ENCODE results near the gene TCHHL1. TPM values are rescaled to one million over a fixed set of nuclear protein-coding genes. Genes with fewer than 3 reads are reported as not detected.

The TCHHL1 gene
- total RNA-seq, 1 donor from 2014 or later = not detected

DNA sequence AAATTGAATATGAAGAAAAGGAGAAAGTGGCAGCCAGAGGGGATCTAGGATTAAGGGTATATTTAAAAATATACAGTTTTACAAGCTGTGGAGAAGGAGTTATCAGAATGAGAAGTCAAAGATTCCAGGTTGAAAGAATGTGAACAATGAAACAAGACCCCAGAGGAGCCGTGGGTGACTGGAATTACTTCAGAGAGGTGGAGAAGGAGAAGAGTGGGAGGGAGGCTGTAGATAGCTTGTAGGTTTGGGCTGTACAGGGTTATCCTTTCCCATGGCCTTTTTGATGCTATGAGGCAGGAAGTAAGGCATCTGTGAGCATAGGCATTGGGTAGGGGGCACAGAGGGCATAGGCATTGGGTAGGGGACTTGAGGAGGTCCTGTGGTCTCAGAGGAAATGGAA lies 46.8 kb downstream of the TCHHL1 start:
- no peaks in the 10 kb centered on the region for H3K9me3 Mint-ChIP-seq (ENCODE audit: unreplicated experiment)
- no peaks in the 10 kb centered on the region for H3K4me1 Mint-ChIP-seq (ENCODE audit: low read depth, unreplicated experiment)
- TF ChIP-seq, protein P1, sequence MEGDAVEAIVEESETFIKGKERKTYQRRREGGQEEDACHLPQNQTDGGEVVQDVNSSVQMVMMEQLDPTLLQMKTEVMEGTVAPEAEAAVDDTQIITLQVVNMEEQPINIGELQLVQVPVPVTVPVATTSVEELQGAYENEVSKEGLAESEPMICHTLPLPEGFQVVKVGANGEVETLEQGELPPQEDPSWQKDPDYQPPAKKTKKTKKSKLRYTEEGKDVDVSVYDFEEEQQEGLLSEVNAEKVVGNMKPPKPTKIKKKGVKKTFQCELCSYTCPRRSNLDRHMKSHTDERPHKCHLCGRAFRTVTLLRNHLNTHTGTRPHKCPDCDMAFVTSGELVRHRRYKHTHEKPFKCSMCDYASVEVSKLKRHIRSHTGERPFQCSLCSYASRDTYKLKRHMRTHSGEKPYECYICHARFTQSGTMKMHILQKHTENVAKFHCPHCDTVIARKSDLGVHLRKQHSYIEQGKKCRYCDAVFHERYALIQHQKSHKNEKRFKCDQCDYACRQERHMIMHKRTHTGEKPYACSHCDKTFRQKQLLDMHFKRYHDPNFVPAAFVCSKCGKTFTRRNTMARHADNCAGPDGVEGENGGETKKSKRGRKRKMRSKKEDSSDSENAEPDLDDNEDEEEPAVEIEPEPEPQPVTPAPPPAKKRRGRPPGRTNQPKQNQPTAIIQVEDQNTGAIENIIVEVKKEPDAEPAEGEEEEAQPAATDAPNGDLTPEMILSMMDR (IDR thresholded peaks at IDR 0.05; ENCODE audit: partially characterized antibody, unreplicated experiment) = no peak
- no peaks in the 10 kb centered on the region for H3K36me3 Mint-ChIP-seq (ENCODE audit: unreplicated experiment)
- H3K4me3 Mint-ChIP-seq (ENCODE audit: unreplicated experiment) = no peak overlapping the region
- DNase-seq = no peak
- no peaks in the 10 kb centered on the region for H3K27me3 Mint-ChIP-seq (ENCODE audit: unreplicated experiment)
- no peak overlapping the region for H3K27ac Mint-ChIP-seq (ENCODE audit: unreplicated experiment)

DNA sequence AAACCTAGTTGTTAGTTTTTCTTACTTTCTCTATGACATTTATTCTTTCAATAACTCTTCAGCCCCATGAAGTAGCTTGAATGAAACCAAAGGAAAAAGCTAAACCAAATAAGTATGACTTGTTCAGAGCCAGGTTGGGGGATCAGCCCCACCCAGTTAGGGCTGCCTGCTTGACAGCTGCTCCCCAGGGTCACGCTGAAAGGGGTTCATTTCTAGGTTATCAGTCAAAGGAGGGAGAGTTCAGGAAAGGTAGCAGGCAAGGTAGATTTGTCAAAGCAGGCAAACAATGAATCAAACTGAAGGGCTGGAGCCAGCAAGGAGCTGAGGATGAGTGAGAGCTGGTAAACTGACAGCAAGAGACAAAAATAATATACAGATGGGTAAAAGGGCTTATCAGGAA lies 49.0 kb downstream of the TCHHL1 start:
- Mint-ChIP-seq H3K4me1 (ENCODE audit: low read depth, unreplicated experiment) (peaks cover 9% of the 10 kb centered on the region), H3K4me3 (ENCODE audit: unreplicated experiment) (no peak overlapping the region), H3K27me3 (ENCODE audit: unreplicated experiment) (no peaks in the 10 kb centered on the region), H3K36me3 (ENCODE audit: unreplicated experiment) (no peaks in the 10 kb centered on the region), H3K9me3 (ENCODE audit: unreplicated experiment) (no peaks in the 10 kb centered on the region), H3K27ac (ENCODE audit: unreplicated experiment) (no peak overlapping the region)
- TF ChIP-seq, protein P1 (IDR thresholded peaks at IDR 0.05; ENCODE audit: partially characterized antibody, unreplicated experiment) = no peak
- DNase-seq = no peak

DNA sequence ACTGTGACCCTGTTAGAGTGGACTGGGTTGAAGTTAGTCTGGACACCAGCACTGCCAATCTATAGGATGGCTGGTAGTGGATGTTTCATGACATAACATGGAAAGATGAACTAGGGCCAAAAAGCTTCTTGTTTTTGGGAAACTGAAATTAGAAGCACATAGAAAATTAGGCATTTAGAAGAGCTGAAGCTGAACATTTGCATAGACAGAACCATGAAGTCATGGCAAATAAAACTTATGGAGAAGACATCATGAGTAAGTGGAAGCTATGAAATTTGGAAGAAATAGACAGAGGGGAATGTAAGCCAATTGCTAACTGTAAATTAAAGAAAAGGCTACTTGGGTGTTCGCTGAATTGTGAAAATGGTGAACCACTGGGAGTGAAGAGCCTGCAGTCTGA lies 49.4 kb downstream of the TCHHL1 start:
- peaks cover 12% of the 10 kb centered on the region for H3K4me1 Mint-ChIP-seq (ENCODE audit: low read depth, unreplicated experiment)
- TF ChIP-seq, protein P1 (IDR thresholded peaks at IDR 0.05; ENCODE audit: partially characterized antibody, unreplicated experiment) = no peak
- no peaks in the 10 kb centered on the region for H3K27me3 Mint-ChIP-seq (ENCODE audit: unreplicated experiment)
- H3K36me3 Mint-ChIP-seq (ENCODE audit: unreplicated experiment) = no peaks in the 10 kb centered on the region
- no peak for DNase-seq
- H3K9me3 Mint-ChIP-seq (ENCODE audit: unreplicated experiment) = no peaks in the 10 kb centered on the region
- no peak overlapping the region for H3K4me3 Mint-ChIP-seq (ENCODE audit: unreplicated experiment)
- H3K27ac Mint-ChIP-seq (ENCODE audit: unreplicated experiment) = no peak overlapping the region

DNA sequence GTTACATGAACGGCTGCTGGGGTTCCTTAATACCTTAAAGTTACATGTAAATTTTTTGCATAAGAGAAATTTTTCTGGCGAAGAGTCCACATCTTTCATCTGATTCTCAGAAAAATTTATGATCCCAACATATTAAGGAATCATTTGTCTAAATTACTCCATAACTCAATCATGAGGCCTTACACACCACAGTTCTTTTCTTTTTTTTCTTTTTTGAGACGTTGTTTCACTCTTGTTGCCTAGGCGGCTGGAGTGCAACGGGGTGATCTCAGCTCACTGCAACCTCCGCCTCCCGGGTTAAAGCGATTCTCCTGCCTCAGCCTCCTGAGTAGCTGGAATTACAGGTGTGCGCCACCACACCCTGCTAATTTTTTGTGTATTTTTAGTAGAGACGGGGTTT lies 50.0 kb downstream of the TCHHL1 start:
- H3K4me3 Mint-ChIP-seq (ENCODE audit: unreplicated experiment) = no peak overlapping the region
- peaks cover 12% of the 10 kb centered on the region for H3K4me1 Mint-ChIP-seq (ENCODE audit: low read depth, unreplicated experiment)
- no peaks in the 10 kb centered on the region for H3K9me3 Mint-ChIP-seq (ENCODE audit: unreplicated experiment)
- H3K27ac Mint-ChIP-seq (ENCODE audit: unreplicated experiment) = no peak overlapping the region
- H3K27me3 Mint-ChIP-seq (ENCODE audit: unreplicated experiment) = no peaks in the 10 kb centered on the region
- no peaks in the 10 kb centered on the region for H3K36me3 Mint-ChIP-seq (ENCODE audit: unreplicated experiment)
- no peak for DNase-seq
- TF ChIP-seq, protein P1 (IDR thresholded peaks at IDR 0.05; ENCODE audit: partially characterized antibody, unreplicated experiment) = no peak

DNA sequence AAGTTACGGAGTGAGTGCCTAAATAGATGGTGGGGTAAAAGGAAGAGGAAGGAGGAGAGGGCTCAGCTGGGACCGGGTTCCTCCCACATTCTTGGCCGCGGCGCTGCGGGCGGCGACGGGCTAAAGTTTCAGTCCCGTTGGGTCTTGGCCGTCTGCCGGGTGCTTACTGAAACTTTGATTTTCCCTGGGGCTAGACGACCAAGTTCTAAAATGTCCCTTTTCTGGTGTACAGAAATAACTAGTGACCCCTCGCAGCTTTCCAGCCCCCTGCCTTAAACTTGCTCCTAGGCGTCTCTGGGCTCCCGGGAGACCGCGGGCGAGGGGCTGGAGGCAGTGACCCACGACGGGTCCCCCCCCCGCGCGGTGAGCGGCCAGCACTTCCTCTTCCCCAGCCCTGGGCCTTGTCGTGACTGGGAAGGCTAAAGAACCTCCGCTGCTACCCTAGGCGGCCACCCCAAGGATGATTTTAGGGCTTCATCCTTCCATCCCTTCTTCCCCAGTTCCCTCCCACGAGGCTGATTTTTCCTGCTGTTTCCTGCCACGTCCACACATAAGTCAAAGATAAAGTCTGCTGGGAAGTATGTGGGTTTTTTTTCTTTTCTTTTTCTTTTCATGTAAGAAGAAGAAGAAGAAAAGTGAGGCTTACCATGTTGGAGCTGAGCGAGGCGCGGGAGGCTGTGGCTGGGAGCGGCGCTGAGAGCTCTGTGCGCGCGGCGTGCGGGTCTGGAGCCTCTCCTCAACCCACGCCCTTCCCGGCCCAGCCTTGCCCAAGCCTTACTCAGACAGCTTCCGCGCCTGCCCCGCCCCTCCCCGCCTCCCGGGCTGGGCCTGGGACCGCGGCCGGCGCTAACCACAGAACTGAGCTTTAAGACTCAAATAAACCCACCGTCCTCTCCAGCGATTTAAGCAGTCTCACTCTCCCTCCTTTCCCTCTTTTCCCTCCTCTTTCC lies 52.3 kb downstream of the TCHHL1 start, which contains the start of gene S100A11:
Gene S100A11 (minus strand): TSS at position 738 of the 950 bp plus-strand sequence. CDS start 89 bp downstream, at position 649.
- Mint-ChIP-seq H3K4me3 (ENCODE audit: unreplicated experiment) (peak within 1 kb of the TSS; percentile 93), H3K9me3 (ENCODE audit: unreplicated experiment) (no peaks in the 10 kb centered on the region), H3K27ac (ENCODE audit: unreplicated experiment) (peak within 1 kb of the TSS; percentile 86), H3K27me3 (ENCODE audit: unreplicated experiment) (no peaks in the 10 kb centered on the region), H3K4me1 (ENCODE audit: low read depth, unreplicated experiment) (peaks cover 12% of the 10 kb centered on the region), H3K36me3 (ENCODE audit: unreplicated experiment) (no peaks in the 10 kb centered on the region)
- TF ChIP-seq, protein P1 (IDR thresholded peaks at IDR 0.05; ENCODE audit: partially characterized antibody, unreplicated experiment) = no peak
- DNase-seq = peak; percentile 84

Measured in glutamatergic neuron (in vitro differentiated cells).